ENCODE data around the gene APH1B.

GRCh38 chr15:63338170-63338569 lies 60.8 kb downstream of the APH1B start:
- TF ChIP-seq CTCF (IDR thresholded peaks at IDR 0.05; ENCODE audit: low read depth, low read length), result no peak
- no peak for TF ChIP-seq EZH2phosphoT487 (IDR thresholded peaks at IDR 0.05; ENCODE audit: low read depth)

Data from OCI-LY3 (cell line).